ENCODE data around the gene SPTB.

SPTB gene

DNA sequence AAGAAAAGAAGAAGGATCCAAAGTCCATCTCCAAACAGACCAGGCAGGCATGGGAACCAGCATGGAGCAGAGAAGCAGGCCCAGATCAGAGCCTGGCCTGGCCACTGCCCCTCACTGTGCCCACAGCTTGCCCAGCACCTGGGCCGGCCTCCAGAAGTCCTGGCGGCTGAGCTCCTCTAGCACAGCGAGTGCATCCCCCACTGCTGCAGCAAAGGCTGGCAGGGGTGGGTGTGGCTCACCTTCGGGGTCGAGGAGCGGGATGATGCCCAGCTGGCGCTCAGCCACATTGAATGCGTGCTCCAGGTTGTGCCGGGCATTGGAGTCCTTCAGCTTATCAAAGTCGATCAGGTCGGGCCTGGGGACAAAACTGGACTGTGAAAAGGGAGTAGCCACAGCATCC, 78.7 kb downstream of the SPTB start:
- Mint-ChIP-seq H3K4me1 (no peaks in the 10 kb centered on the region), H3K27me3 (ENCODE audit: low read depth) (peaks cover 7% of the 10 kb centered on the region), H3K4me3 (no peak overlapping the region), H3K27ac (no peak overlapping the region), H3K9me3 (no peaks in the 10 kb centered on the region), H3K36me3 (ENCODE audit: low read depth) (no peaks in the 10 kb centered on the region)
- TF ChIP-seq, protein P1, sequence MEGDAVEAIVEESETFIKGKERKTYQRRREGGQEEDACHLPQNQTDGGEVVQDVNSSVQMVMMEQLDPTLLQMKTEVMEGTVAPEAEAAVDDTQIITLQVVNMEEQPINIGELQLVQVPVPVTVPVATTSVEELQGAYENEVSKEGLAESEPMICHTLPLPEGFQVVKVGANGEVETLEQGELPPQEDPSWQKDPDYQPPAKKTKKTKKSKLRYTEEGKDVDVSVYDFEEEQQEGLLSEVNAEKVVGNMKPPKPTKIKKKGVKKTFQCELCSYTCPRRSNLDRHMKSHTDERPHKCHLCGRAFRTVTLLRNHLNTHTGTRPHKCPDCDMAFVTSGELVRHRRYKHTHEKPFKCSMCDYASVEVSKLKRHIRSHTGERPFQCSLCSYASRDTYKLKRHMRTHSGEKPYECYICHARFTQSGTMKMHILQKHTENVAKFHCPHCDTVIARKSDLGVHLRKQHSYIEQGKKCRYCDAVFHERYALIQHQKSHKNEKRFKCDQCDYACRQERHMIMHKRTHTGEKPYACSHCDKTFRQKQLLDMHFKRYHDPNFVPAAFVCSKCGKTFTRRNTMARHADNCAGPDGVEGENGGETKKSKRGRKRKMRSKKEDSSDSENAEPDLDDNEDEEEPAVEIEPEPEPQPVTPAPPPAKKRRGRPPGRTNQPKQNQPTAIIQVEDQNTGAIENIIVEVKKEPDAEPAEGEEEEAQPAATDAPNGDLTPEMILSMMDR (IDR thresholded peaks at IDR 0.05; ENCODE audit: unreplicated experiment in 3 of 3) = no peak

DNA sequence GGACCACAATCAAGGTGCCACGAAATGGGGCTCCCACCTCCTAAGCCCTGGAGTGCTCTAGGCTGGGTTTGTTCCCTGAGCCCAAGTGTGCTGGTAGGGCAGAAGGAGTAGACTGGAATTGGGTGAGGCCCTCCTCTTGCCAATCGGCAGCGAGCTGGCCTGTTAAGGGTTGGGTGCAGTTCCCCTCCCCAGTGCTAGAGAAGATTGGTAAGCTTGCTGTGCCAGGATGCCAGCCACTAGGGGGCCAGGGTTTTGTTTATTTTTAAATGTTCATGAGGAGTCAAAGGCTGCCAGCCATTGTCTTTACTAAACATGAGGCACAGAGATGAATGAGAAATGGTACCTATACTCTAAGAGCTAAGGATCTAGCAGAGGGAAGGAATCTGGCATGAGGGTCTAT, 79.7 kb downstream of the SPTB start:
- Mint-ChIP-seq H3K9me3 (no peaks in the 10 kb centered on the region), H3K27me3 (ENCODE audit: low read depth) (peaks cover 7% of the 10 kb centered on the region), H3K27ac (no peak overlapping the region), H3K4me3 (no peak overlapping the region), H3K4me1 (no peaks in the 10 kb centered on the region), H3K36me3 (ENCODE audit: low read depth) (no peaks in the 10 kb centered on the region)
- TF ChIP-seq, protein P1 (IDR thresholded peaks at IDR 0.05; ENCODE audit: unreplicated experiment in 3 of 3) = peak; percentile 29 to 33 (median 31)

DNA sequence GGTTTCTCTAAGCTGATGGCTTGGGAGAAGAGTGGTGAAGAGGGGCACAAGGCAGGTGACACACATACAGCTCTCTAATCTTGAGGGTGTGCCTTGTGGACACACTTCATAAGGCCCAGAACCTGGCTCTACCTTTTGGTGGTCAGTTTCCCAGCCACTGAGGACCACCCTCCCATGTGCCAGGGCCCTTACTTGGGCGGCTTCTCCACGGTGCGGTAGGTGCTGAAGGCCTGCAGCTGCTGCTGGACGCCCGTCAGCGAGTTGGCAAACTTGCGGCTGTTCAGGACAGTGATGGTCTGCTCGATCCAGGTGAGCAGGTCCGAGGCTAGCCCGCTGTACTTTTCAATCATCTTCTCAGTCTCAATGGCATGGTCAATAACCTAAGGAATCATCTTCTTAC, 80.2 kb downstream of the SPTB start:
- Mint-ChIP-seq H3K9me3 (no peaks in the 10 kb centered on the region), H3K27ac (no peak overlapping the region), H3K4me1 (no peaks in the 10 kb centered on the region), H3K27me3 (ENCODE audit: low read depth) (peaks cover 7% of the 10 kb centered on the region), H3K4me3 (no peak overlapping the region), H3K36me3 (ENCODE audit: low read depth) (no peaks in the 10 kb centered on the region)
- TF ChIP-seq, protein P1 (IDR thresholded peaks at IDR 0.05; ENCODE audit: unreplicated experiment in 3 of 3) = no peak

DNA sequence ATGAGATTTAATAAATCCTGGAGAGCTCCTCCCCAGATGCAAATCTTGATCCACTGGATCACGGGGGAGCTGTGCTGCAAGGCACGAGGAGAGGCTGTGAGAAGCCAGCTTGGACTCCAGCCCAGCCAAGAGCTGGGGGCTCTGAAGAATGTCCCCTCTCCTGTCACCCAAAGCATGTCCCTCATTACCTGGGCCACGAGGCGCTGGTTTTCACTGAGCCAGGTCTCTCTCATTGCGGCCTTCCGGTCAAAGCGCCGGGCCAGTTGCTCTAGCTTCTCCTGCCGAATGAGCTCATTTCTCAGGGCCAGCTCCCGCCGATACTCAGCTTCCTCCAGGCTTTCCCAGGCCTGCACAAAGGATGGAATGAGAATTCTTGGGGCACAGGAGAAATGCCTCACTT, 83.3 kb downstream of the SPTB start:
- H3K4me3 Mint-ChIP-seq = no peak overlapping the region
- H3K4me1 Mint-ChIP-seq = no peaks in the 10 kb centered on the region
- H3K27ac Mint-ChIP-seq = no peak overlapping the region
- H3K27me3 Mint-ChIP-seq (ENCODE audit: low read depth) = peaks cover 4% of the 10 kb centered on the region
- TF ChIP-seq, protein P1 (IDR thresholded peaks at IDR 0.05; ENCODE audit: unreplicated experiment in 3 of 3) = no peak
- no peaks in the 10 kb centered on the region for H3K36me3 Mint-ChIP-seq (ENCODE audit: low read depth)
- no peaks in the 10 kb centered on the region for H3K9me3 Mint-ChIP-seq

DNA sequence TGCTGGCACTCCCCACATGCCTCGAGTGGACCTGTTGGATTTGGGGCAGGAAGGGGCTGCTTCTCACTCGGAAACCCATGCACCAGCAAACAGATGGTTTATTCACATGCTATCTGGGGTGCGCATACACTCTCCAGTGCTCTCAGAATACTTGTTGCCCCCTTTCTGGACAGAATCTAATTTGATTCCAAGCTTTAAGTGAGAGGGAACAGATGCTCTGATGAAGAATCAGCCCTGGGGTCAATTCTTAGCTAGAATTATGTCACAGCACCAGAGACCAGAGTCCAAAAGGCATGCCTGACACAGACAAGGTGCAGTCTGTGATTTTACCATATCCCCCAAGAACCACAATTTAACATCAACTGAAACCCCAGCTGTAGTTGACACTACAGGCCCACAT, 83.8 kb downstream of the SPTB start:
- TF ChIP-seq, protein P1 (IDR thresholded peaks at IDR 0.05; ENCODE audit: unreplicated experiment in 3 of 3) = no peak
- H3K4me3 Mint-ChIP-seq = no peak overlapping the region
- H3K27ac Mint-ChIP-seq = no peak overlapping the region
- no peaks in the 10 kb centered on the region for H3K4me1 Mint-ChIP-seq
- H3K9me3 Mint-ChIP-seq = no peaks in the 10 kb centered on the region
- peaks cover 4% of the 10 kb centered on the region for H3K27me3 Mint-ChIP-seq (ENCODE audit: low read depth)
- no peaks in the 10 kb centered on the region for H3K36me3 Mint-ChIP-seq (ENCODE audit: low read depth)

DNA sequence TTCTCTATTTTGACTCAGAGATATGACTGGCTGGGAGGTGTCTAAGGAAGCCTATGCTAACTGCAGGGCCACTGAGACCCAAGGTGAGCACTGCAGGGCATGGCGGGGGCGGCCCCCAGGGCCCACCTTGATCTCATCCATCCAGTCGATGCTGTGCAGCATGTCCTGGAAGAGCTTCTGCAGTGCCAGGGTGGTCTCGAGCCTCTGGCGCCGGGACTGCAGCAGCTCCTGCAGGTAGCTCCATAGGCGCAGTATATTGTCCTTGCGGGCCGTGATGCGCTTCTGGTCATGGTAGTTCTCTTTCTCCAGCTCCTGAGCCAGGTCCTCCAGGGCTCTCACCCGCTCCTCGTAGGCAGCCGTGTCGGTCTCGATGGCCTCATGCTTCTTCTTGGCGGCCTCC, 84.5 kb downstream of the SPTB start:
- Mint-ChIP-seq H3K9me3 (no peaks in the 10 kb centered on the region), H3K4me3 (no peak overlapping the region), H3K4me1 (peaks cover 3% of the 10 kb centered on the region), H3K27ac (no peak overlapping the region), H3K36me3 (ENCODE audit: low read depth) (no peaks in the 10 kb centered on the region), H3K27me3 (ENCODE audit: low read depth) (peaks cover 4% of the 10 kb centered on the region)
- TF ChIP-seq, protein P1 (IDR thresholded peaks at IDR 0.05; ENCODE audit: unreplicated experiment in 3 of 3) = no peak
